ENCODE results near the gene PEX14.
"Not testable (repeated sequence)": the region's sequence is repeated elsewhere in the genome, so short reads cannot be mapped to it uniquely, and the experiment has no call there.

Gene PEX14

DNA sequence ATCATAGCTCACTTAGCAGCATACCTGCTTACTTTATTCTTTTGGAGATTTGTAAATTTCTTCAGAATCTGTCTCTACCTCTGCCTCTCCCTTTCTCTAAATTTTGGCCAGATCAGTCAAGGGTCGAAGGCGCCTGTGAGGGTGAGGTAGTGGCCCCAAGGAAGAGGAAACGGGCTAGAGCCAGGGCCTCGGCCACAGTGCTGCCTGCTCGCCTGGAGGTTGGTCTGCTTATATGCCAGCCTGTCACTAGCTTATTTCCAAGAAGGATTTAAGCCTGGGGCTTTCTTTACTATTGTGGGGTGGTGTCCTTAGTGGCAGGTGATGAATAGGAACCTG lies 19.6 kb downstream of the PEX14 start:
- FAIRE-seq (no peak), DNase-seq (ENCODE audit: low spot score) (no peak)

DNA sequence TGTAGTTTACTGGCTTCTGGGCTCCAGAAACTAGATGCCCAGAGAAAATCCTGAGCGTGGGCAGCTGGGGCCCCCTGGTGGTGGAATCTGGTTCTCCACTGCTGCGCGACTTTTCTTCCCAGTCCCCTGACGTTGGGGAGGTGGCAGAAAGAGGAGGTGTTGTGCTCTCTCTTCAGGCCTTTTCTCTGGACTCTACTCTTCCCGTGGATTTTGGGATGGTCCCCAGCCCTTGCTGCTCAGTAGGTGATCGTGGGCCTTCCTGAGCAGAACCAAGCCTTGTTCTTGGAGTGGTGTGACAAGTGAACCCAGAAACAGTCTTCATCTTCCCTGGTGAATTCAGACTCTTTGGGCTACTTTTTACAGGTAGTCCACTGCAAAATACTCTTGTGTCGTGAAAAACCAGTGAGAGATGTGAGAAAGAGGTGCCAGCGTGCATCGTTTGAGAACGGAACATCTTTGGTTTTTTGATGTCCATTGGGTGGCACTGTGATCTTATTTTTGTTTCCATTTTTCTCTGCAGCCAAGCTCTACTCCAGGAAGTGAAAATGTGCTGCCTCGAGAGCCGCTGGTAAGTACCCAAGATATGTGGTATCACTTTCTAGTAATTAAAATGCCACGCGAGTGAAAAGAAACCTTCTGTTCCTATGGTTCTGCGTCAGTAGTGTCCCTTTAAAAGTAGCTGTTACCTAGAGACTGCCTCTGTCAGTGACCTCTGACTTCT lies 20.2 kb downstream of the PEX14 start:
- FAIRE-seq (no peak), DNase-seq (ENCODE audit: low spot score) (peak; percentile 81)

DNA sequence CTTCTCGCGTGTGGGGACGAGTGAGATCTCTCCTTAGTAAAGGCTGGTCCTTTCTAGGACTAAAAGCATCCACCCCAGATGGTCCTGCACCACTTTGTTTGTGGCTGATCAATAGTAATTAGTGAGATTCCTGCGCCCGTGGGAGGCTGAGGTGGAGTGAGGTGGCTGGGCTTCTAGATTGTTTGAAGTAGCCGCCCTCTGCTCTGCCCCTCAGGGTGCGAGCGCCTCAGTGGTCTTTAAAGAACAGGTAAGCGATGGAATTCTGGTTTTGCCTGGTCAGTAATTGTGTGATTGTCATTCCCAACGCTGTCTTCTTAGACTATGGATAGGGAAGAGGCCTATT lies 20.7 kb downstream of the PEX14 start:
- DNase-seq (ENCODE audit: low spot score) (no peak), FAIRE-seq (no peak)

DNA sequence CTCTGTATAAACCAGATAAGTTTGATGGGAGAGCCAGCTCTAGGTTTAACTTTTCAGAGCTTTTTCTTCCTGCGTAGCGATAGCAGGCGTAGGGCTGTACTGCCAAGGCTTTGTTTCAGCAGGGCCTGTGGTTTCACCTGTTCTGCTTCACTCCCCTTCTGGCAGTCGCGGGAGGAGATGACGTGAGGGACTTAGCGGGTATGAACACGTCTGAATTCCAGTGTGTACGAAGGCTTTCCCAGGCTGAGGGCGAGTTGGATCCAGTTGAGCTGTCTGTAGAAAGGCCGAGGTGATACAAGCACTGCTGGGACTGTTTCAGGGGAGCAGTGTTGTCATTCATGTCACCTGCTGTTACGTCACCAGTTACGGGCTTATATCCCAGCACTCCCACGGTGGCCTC lies 21.2 kb downstream of the PEX14 start:
- no peak for DNase-seq (ENCODE audit: low spot score)
- no peak for FAIRE-seq

DNA sequence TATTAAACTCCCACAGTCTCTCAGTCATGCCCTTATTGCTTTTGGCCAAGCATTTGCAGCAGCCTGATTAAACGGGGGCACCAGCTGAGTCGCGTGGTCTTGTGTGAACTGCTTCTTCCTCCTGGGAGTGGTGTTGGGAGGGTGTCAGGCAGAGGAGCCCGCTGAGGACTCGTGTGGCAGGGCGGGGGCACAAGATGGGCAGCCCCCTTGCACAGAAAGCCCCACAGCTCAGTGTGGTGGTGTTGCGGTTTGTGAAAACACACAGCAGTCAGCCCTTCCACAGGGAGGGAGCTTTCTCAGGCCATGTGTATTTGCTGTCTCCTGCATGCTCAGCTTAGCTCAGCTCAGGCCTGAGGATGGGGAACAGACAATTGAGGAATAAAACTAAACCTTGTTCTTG lies 22.4 kb downstream of the PEX14 start:
- DNase-seq (ENCODE audit: low spot score) (no peak), FAIRE-seq (no peak)

DNA sequence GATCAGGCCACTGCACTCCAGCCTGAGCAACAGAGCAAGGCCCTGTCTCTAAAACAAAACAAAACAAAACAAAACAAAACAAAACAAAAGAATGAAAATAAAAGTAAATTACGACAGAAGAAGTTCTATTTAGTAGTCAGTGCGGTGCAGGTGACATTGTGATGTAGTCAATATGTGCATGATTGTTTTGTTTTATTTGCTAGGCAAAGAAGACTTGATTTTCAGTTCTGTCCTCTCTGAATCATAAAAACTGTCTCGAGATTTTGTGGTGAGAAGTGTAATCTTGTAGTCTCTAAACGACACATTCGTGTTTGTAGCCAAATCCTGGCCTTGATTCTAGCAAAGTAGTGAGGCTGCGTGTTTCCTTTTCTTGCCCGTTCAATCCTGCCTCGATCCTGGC lies 23.5 kb downstream of the PEX14 start:
- DNase-seq (ENCODE audit: low spot score): no peak
- no peak for FAIRE-seq

DNA sequence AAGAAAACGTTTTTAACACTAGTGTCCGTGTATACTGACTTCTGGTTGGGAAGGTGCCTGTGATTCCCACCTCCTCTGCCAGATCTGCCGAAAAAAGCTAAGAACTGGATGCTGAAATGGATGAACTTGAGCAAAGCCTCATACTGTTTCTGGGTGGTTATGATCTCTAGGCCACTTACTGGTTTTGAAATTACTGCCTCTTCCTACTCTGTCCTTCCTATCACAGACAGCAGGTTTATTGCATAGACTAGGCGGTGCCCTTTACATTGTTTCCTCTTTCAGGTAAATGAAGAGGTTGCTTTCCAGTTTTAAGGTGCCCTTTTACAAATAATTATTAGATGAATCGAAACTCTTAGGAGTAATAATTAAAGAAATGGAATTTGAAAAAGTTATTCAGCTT lies 27.5 kb downstream of the PEX14 start:
- FAIRE-seq: no peak

DNA sequence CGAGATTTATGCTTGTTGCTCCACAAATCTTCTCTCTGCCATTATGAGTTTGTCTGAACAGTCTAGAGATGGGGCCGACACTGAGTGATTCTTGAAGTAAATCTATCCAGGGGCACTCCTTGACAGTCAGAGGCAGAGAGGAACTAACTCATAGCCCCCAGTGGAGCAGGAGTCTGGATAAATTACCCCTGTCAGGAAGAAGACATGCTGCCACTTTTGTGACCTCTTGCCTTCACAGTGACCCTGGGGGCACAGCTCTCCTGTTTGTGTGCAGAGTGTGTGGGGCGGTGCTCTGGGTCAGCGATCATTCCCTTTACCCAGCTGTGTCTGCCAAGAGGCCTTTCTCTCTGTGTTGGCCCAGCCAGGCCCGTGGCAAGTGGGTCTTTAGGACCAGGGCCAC lies 29.5 kb downstream of the PEX14 start:
- no peak for FAIRE-seq
- no peak for DNase-seq (ENCODE audit: low spot score)

More for the DNA sequence above, 27.5 kb downstream of the PEX14 start:
- no peak for DNase-seq (ENCODE audit: low spot score)

DNA sequence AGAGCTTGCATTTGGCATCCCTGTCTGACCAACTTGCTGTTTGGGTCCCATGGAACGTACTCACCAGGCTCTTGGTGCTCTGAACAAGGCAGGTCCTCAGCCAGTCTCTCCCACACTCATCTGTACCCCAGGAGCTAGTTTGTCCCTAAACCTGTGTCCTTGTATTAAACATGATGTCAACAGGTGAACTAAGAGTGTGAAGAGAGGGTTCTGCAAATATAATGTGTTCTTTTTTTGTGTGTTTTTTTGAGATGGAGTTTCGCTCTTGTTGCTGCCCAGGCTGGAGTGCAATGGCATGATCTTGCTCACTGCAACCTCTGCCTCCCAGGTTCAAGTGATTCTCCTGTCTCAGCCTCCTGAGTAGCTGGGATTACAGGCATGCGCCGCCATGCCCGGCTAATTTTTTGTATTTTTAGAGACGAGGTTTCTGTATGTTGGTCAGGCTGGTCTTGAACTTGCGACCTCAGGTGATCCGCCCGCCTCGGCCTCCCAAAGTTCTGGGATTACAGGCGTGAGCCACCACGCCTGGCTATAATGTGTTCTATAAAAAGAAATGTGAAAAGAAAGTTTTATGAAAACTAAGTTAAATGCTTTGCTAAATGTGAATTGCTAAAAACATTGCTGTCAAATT lies 31.4 kb downstream of the PEX14 start:
- DNase-seq (ENCODE audit: low spot score); FAIRE-seq: not testable (repeated sequence)

DNA sequence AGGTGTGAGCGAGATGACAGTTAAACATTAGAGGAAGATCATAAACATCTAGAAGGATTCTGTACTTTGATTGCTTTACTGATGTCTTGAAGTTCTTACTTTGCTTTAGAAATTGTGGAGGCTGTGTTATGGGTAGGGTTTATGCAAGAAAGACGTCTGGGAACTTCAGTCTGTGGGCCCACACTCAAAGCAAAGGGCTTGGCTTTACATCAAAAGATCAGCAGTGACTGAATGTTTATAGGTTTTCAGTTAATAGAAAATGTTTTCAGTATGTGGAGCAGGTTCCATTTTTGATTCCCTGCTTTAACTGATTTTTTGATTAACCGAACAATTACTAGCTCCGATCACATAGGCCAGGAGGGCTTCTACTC lies 31.9 kb downstream of the PEX14 start:
- DNase-seq (ENCODE audit: low spot score) (no peak), FAIRE-seq (no peak)

DNA sequence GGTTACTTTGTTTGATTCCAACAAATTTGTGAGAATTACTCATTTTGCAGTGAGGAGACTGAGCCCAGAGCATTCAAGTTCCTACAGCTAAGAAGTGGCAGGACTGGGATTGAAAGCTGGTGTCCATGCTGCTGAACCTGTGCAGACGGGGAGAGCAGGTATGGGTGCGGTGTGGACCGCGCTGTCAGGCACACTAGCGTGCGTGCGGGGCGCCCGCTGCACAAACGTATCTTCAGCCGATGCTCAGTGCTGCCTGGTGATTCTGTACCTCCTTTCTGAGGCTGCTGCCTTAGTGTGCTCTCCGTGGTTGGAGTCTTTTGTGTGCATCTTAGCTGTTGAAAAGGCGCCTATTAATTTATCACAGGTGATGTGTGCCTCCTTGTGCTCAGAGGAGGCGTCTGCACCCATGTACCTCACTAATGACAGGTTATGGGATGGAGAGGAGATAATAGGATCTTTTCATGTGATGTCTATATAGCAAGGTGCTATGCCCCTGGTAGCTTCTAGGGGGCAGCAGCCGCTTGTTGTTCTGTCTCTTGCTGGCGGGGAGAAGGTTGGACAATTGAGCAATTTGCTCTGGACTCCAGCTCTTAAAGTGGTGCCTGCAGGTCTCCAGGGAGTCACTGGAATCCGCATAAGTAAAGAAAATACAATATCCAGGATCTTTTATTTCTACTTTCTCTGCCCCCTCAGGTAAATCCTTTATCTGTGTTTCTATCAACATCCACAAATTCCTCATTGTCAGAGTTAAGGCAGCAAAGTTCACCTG lies 32.5 kb downstream of the PEX14 start:
- FAIRE-seq (no peak), DNase-seq (ENCODE audit: low spot score) (peak; percentile 73)

DNA sequence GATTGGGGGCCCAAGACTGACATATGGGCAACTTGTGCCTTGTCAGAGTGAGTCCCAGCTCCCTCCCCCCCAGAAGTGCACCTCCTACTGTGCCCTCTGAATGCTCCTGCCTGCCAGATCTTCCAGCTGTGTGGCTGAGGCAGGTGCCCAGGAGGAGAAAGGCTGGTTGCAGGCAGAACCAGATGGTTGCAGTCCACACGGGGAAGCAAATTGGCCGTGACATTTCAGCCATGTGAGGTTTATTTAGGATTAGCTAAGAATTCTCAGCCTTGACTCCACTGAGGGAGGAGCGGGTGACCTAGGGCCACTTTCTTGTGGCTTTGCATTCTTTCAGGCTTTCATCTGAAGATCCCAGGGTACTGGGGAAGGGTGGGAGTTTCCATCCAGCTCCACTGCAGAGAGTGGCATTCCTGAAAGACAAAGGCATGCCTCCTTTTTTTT lies 33.8 kb downstream of the PEX14 start:
- FAIRE-seq (peak; percentile 13), DNase-seq (ENCODE audit: low spot score) (peak; percentile 75)

DNA sequence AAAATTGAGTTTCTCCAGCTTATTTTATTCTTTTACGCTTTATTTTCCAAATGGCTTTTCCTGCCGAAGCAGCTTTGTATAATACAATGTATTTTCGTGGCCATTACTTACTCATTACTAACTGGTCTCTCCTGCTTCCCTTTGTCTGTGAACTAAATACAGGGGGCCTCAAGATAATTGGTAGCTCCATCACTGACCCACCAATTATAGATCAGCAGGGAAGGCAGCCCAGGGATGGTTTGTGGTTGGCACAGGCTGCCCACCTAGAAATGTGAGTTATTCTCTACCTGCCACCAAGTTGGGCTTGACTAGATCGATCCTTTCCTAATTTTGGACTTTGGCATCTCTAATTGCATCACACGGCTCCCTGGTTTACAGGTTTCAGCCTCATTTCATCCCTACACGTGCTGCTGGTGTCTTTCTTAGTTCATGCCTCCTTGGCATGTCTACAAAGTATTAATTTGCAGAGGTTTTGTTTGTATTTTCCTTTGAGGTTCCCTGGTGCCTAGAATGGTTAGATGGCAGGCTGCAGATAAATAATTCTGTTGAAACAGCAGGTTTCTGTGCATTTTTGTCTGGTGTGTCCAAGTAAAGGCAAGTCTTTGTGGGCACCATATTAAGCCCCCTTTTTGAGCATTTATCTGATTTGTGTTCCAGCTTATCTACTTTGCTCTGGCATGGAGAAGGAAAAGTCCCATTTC lies 35.2 kb downstream of the PEX14 start:
- FAIRE-seq: no peak

DNA sequence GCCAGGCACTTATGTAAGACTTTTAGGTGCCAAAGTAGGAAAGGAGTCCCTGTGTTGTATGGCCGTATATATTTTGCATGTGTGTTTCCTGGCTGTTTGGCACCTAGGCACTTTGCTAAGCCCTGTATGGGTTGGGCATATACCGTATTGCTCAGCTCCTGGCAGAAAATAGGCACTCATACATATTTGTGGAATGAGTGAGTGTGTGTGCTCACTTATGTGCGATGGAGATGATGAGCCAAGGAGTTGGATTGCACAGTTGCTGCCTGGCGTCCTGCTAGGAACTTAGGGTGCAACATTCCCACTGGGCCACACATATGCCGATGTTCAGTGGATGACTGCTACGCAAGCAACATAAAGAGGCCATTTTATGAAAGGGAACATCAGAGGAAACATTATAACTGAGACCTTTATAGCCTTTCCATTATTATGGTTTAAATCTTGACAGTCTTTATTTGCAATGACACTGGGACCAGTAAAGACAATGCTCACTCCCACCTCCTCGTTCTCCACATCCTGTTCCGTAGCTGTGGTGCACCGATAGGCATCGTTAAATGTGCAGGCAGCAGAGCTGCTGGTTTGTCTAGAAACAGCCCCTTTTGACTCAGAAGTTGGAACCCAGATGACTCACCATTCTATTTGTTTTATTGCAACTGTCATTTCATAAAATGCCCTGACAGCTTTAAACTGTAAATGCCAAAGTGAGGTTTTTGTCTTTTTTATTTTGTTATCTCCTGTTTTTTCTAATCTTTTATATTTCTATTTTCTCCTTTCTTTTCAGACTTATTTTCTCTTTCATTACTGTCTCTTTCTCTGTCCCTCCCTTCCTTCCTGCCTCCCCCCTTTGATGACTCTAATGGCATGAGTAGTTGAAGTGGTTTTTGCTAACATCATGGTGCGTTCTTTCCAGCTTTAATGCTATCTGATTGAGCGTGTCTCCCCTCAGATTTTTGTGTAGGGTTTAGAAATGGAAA lies 36.1 kb downstream of the PEX14 start:
- no peak for FAIRE-seq
- DNase-seq (ENCODE audit: low spot score): peak; percentile 82

More for the DNA sequence above, 35.2 kb downstream of the PEX14 start:
- no peak for DNase-seq (ENCODE audit: low spot score)

DNA sequence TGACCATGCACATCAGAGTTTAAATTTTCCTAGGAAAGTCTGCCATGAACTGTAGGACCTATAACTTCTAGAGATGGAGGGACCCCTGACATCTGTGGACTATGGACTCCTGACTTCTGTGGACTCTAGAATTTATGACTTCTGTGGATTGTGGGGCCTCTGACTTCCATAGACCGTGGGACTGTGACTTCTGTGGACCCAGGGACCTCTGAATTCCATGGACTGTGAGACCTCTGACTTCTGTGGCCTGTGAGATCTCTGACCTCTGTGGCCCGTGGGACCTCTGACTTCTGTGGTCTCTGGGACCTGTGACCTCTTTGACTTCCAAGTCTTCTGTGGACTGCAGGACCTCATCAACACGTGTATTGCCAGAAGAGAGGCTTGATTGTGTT lies 36.7 kb downstream of the PEX14 start:
- FAIRE-seq (no peak), DNase-seq (ENCODE audit: low spot score) (no peak)

DNA sequence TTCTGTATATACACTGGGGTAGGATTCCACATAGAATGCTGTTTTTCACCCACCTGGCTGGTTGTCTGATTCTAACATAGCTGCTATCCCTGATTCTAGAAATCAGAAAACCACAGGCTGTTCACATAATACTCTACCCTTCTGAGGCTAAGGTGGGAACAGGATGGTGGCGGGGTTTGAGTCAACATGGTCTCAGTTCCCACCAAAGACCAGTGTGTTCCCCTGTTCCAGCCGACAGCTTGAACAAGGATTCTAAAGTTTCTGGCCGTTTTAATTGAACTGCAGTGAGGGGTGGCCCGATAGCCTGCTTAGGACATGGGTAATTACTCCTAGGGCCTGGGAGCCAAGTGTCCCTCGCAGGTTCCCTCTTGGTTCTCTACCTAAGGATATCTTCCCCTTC lies 38.4 kb downstream of the PEX14 start:
- no peak for FAIRE-seq
- no peak for DNase-seq (ENCODE audit: low spot score)

DNA sequence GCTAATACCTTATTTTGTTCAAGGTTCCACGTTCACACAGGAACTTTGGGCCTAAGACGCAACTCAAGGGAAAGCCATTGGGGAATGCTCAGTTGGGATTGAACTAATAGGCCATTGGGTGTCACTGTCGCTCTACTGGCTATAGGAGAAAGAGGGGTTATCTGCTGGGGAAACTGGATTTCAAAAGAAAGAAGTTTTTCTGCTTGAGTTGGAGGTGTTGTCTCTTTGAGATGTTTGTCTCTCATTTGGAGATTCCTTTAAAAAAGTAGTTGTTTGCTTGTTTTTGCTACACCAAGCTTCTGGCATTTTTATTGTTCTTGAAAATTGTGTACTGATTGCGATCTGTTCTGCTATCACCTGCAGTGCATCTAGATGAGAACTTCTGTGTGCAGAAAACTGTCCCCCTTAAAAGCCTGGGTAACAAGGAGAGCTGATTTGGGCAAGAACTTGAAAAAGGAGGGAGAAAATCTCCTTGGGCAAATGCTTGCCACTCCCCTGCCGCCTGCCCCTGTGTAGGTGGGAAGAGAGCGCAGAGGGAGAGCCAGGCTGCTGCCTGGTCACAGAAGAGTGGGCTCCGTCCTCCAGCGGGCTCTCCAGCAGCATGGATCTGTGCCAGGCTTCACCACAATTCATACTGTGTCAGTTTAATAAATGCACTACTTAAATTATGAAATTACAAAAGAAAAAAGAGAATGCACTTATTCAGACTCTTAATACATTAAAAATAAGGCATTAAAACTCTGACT lies 39.9 kb downstream of the PEX14 start:
- no peak for FAIRE-seq
- no peak for DNase-seq (ENCODE audit: low spot score)

DNA sequence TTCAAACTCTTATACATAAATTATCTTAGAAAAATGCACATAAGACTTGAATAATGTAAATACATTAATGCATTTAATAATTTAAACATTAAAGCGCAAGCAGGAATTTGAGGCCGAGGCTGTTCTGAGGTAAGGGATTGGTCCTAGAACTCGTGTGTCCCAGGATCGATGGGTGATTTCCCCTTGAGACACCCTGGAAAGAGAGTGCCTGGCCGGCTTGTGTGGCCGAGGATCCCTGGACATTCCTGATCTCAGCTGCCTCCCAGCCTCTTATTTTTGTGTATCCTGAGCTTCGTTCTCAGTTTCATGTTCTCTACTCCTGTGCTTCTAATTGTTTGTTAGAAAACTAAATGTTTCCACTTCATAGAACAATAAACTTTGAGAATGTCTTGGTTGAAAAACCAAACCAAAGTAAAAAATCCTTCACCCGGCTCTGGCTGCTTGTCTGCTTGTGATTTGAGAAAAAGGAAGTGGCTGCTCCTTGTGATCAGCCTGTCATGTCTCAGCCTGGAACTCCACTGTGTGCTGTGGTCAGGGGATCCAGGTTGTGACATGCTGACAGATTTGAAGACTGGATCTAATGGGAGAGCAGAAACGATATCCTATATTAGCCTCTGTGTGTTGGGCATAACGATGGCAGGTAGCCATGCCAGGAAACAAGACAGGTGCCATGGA lies 40.7 kb downstream of the PEX14 start:
- FAIRE-seq (no peak), DNase-seq (ENCODE audit: low spot score) (no peak)

DNA sequence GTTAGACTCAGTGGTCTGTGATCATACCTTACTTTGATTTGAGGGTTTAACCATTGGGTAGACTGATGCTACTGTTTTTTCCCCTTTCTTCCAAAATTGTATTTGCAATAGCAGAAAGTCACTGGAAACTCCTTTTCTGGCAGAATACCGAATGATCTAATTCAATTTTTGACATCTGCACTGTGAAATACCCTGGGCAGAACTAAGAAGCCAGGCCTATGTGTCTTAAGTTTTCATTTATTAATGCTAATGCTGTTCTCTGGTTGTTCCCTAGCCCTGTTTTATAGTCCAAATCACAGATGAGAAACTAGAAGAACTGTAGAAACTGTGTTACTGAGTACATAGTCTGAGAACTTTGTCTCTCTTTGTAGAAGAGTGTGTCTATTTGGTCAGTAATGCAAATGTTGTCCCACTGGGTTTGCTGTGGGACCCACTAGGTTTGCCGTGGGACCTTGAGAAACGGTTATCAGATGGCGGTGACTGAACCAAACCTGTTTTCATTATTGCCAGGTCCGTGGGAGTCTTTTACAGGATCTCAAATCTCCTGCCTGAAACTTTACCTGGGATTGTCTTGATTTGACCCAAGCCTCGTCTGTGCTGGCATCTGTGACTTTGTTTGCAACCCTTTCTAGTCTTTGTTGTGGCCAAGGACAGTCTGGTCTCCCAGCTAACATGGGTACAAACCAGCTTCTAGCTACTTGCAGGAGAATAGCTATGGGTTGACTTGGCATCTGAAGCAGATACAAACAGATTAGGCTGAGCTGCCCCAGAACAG lies 41.4 kb downstream of the PEX14 start:
- FAIRE-seq (no peak), DNase-seq (ENCODE audit: low spot score) (no peak)

All from urothelium cell line (cell line).